Neural cell (in vitro differentiated cells): ENCODE data around the gene NPR2. TPM values are rescaled to one million over a fixed set of nuclear protein-coding genes. Genes with fewer than 3 reads are reported as not detected.

Experiments
- H2AFZ ChIP-seq: fragments of 200-600, 300-800 bp; sonication (generic), shearing (Covaris generic); 2 replicates; pipeline ENCODE4 v1.6.0; 2014; ENCODE audit warnings: low read depth, mild to moderate bottlenecking, antibody characterized with exemption, low read length, moderate library complexity
- H3F3A ChIP-seq: fragments of 200-600 bp; shearing (Covaris generic); 2 replicates; pipeline ENCODE4 v1.6.1; 2016; ENCODE audit warnings: mild to moderate bottlenecking, moderate library complexity, mixed read lengths, antibody characterized with exemption, low read length; ENCODE audit not compliant: insufficient read depth, poor library complexity, severe bottlenecking
- H3K27ac ChIP-seq: fragments of 200-600, 300-800 bp; sonication (generic), shearing (Covaris generic); 2 replicates; pipeline ENCODE4 v1.5.1; 2014; ENCODE audit warnings: mild to moderate bottlenecking, low read length, moderate library complexity
- H3K27me3 ChIP-seq: fragments of 300-800, 200-600 bp; sonication (generic), shearing (Covaris generic); 2 replicates; pipeline ENCODE4 v1.6.0; 2014; ENCODE audit warnings: mild to moderate bottlenecking, low read depth, low read length, moderate library complexity; ENCODE audit not compliant: insufficient read depth
- H3K36me3 ChIP-seq: fragments of 300-800, 200-600 bp; sonication (generic), shearing (Covaris generic); 2 replicates; pipeline ENCODE4 v1.5.1; 2014; ENCODE audit warnings: mild to moderate bottlenecking, antibody characterized with exemption, low read length, moderate library complexity; ENCODE audit not compliant: insufficient read depth
- H3K4me2 ChIP-seq: fragments of 300-800, 200-600 bp; sonication (generic), shearing (Covaris generic); 2 replicates; pipeline ENCODE4 v1.6.0; 2014; ENCODE audit warnings: mild to moderate bottlenecking, low read length
- H3K4me3 ChIP-seq: fragments of 300-800, 200-600 bp; sonication (generic), shearing (Covaris generic); 2 replicates; pipeline ENCODE4 v1.5.1; 2014; ENCODE audit warnings: mild to moderate bottlenecking, low read length, moderate library complexity
- H3K79me2 ChIP-seq: fragments of 200-600 bp; shearing (Covaris generic); replicated peaks from 2 replicates; pipeline ENCODE4 v1.6.0; 2014; ENCODE audit warnings: mild to moderate bottlenecking, low read length, moderate library complexity; ENCODE audit not compliant: insufficient read depth
- H3K9ac ChIP-seq: fragments of 300-800, 200-600 bp; sonication (generic), shearing (Covaris generic); 2 replicates; pipeline ENCODE4 v1.6.1; 2016; ENCODE audit warnings: mild to moderate bottlenecking, low read length, mixed read lengths
- H3K9me2 ChIP-seq: fragments of 200-600 bp; shearing (Covaris generic); 2 replicates; pipeline ENCODE4 v1.6.1; 2016; ENCODE audit warnings: mild to moderate bottlenecking, low read length, mixed read lengths; ENCODE audit not compliant: insufficient read depth
- H3K9me3 ChIP-seq: fragments of 200-600, 300-800 bp; sonication (generic), shearing (Covaris generic); 2 replicates; pipeline ENCODE4 v1.6.1; 2016; ENCODE audit warnings: mild to moderate bottlenecking, mixed run types, low read length, moderate library complexity, mixed read lengths
- H4K20me1 ChIP-seq: fragments of 200-600 bp; shearing (Covaris generic); 2 replicates; pipeline ENCODE4 v1.6.1; 2016; ENCODE audit warnings: mild to moderate bottlenecking, mixed run types; ENCODE audit not compliant: insufficient read depth
- EP300 ChIP-seq: fragments of 450-650 bp; conservative IDR thresholded peaks from 2 replicates; pipeline ENCODE4 v1.6.1; 2014; ENCODE audit warnings: antibody characterized with exemption, mild to moderate bottlenecking, moderate library complexity; ENCODE audit not compliant: poor library complexity, severe bottlenecking
- EZH2 ChIP-seq: fragments of 200-600, 300-800 bp; shearing (Covaris generic), sonication (generic); IDR thresholded peaks from 2 replicates; pipeline ENCODE4 v1.6.1; 2014; ENCODE audit warnings: antibody characterized with exemption, low read length, borderline replicate concordance, mild to moderate bottlenecking; ENCODE audit not compliant: insufficient read depth, poor library complexity, severe bottlenecking
- MXI1 ChIP-seq: fragments of 450-650 bp; conservative IDR thresholded peaks from 2 replicates; pipeline ENCODE4 v1.6.1; 2014; ENCODE audit warnings: antibody characterized with exemption, mild to moderate bottlenecking; ENCODE audit not compliant: poor library complexity, severe bottlenecking
- POLR2AphosphoS5 ChIP-seq: IDR thresholded peaks from 2 replicates; pipeline ENCODE4 v1.6.1; 2012
- RAD21 ChIP-seq: fragments of 450-650 bp; conservative IDR thresholded peaks from 2 replicates; pipeline ENCODE4 v1.6.1; 2014; ENCODE audit warnings: antibody characterized with exemption, mild to moderate bottlenecking, moderate library complexity
- SMC3 ChIP-seq: fragments of 450-650 bp; conservative IDR thresholded peaks from 2 replicates; pipeline ENCODE4 v1.6.1; 2014; ENCODE audit warnings: antibody characterized with exemption, mild to moderate bottlenecking, moderate library complexity; ENCODE audit not compliant: poor library complexity
- TAF1 ChIP-seq: IDR thresholded peaks from 2 replicates; pipeline ENCODE4 v1.6.1; 2012; ENCODE audit warnings: low read depth
- polyA plus RNA-seq: library from polyadenylated mRNA; depleted of rRNA; stranded (reverse); fragments of >200 nt; gene quantifications from 2 replicates; pipeline ENCODE4 v1.2.3, GENCODE V29; 2014
- TF ChIP-seq, protein P1 (sequence below): IDR thresholded peaks from 2 replicates; pipeline ENCODE4 v1.6.1; 2012; ENCODE audit warnings: borderline replicate concordance
- TF ChIP-seq, protein P2 (sequence below): fragments of 450-650 bp; IDR thresholded peaks from 2 replicates; pipeline ENCODE4 v1.5.1; 2014; ENCODE audit warnings: antibody characterized with exemption, mild to moderate bottlenecking, moderate library complexity; ENCODE audit not compliant: poor library complexity, severe bottlenecking

The NPR2 gene
- polyA plus RNA-seq, 1 donor from 2014 or later: 9.6 TPM

DNA sequence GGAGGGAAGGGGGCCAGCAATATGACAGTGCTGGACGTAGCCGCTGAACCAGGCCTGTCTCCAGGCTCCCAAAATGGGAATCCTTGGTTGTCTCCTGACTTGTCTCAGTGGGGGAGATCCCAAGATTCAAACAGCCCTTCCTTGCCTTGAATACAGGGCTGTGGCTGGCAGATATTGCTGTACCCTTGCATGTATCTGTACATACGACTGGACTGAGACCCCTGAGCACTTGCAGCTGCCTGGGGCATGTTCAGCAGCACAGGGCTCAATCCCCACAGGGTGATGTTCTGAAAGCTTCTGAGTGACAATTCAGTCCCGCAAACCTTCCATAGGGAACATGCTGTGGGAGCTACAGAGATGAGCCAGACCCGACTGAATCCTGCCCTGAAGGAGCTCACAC lies 65.5 kb downstream of the NPR2 start:
- H2AFZ ChIP-seq: no peak overlapping the region
- no peaks in the 10 kb centered on the region for H3K79me2 ChIP-seq
- H4K20me1 ChIP-seq: no peaks in the 10 kb centered on the region
- H3K9me2 ChIP-seq: no peaks in the 10 kb centered on the region
- H3F3A ChIP-seq: no peaks in the 10 kb centered on the region
- no peak overlapping the region for H3K27ac ChIP-seq
- H3K36me3 ChIP-seq: no peaks in the 10 kb centered on the region
- H3K27me3 ChIP-seq: no peaks in the 10 kb centered on the region
- H3K9ac ChIP-seq: no peak overlapping the region
- H3K4me3 ChIP-seq: no peak overlapping the region
- TF ChIP-seq EP300: no peak
- no peak for TF ChIP-seq EZH2
- TF ChIP-seq, protein P1, sequence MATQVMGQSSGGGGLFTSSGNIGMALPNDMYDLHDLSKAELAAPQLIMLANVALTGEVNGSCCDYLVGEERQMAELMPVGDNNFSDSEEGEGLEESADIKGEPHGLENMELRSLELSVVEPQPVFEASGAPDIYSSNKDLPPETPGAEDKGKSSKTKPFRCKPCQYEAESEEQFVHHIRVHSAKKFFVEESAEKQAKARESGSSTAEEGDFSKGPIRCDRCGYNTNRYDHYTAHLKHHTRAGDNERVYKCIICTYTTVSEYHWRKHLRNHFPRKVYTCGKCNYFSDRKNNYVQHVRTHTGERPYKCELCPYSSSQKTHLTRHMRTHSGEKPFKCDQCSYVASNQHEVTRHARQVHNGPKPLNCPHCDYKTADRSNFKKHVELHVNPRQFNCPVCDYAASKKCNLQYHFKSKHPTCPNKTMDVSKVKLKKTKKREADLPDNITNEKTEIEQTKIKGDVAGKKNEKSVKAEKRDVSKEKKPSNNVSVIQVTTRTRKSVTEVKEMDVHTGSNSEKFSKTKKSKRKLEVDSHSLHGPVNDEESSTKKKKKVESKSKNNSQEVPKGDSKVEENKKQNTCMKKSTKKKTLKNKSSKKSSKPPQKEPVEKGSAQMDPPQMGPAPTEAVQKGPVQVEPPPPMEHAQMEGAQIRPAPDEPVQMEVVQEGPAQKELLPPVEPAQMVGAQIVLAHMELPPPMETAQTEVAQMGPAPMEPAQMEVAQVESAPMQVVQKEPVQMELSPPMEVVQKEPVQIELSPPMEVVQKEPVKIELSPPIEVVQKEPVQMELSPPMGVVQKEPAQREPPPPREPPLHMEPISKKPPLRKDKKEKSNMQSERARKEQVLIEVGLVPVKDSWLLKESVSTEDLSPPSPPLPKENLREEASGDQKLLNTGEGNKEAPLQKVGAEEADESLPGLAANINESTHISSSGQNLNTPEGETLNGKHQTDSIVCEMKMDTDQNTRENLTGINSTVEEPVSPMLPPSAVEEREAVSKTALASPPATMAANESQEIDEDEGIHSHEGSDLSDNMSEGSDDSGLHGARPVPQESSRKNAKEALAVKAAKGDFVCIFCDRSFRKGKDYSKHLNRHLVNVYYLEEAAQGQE: no peak
- TF ChIP-seq MXI1: no peak
- no peak for TF ChIP-seq RAD21
- no peak for TF ChIP-seq POLR2AphosphoS5
- TF ChIP-seq, protein P2, sequence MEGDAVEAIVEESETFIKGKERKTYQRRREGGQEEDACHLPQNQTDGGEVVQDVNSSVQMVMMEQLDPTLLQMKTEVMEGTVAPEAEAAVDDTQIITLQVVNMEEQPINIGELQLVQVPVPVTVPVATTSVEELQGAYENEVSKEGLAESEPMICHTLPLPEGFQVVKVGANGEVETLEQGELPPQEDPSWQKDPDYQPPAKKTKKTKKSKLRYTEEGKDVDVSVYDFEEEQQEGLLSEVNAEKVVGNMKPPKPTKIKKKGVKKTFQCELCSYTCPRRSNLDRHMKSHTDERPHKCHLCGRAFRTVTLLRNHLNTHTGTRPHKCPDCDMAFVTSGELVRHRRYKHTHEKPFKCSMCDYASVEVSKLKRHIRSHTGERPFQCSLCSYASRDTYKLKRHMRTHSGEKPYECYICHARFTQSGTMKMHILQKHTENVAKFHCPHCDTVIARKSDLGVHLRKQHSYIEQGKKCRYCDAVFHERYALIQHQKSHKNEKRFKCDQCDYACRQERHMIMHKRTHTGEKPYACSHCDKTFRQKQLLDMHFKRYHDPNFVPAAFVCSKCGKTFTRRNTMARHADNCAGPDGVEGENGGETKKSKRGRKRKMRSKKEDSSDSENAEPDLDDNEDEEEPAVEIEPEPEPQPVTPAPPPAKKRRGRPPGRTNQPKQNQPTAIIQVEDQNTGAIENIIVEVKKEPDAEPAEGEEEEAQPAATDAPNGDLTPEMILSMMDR: no peak
- no peak for TF ChIP-seq TAF1
- no peak for TF ChIP-seq SMC3
- no peaks in the 10 kb centered on the region for H3K9me3 ChIP-seq
- no peak overlapping the region for H3K4me2 ChIP-seq

DNA sequence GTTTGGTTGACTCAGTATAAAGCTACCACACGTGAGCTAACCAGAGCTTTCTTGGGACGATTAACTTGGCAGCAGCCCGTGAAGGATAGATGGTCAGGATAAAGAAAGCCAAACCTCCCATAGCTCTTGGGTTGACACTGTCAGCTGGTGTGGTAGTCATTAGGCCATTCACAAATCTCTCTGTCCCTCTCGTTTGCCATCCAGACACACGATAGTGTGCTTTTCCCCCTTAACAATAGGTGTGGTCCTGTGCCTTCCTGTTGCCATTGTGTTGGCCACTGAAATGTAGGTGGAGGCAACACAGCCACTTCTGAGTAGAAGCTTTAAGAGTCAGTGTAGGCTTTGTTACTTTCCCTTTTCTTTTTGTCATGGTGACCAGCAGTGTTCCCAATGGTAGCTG lies 67.1 kb downstream of the NPR2 start:
- H3K9ac ChIP-seq: no peak overlapping the region
- no peaks in the 10 kb centered on the region for H3K27me3 ChIP-seq
- H3K27ac ChIP-seq: no peak overlapping the region
- no peaks in the 10 kb centered on the region for H3K79me2 ChIP-seq
- H3K4me3 ChIP-seq: no peak overlapping the region
- no peaks in the 10 kb centered on the region for H4K20me1 ChIP-seq
- H2AFZ ChIP-seq: no peak overlapping the region
- H3K4me2 ChIP-seq: no peak overlapping the region
- no peaks in the 10 kb centered on the region for H3K36me3 ChIP-seq
- TF ChIP-seq SMC3 (no peak), EZH2 (no peak), TAF1 (no peak), EP300 (no peak), POLR2AphosphoS5 (no peak), MXI1 (no peak), RAD21 (no peak)
- TF ChIP-seq, protein P2: no peak
- TF ChIP-seq, protein P1: no peak
- no peaks in the 10 kb centered on the region for H3F3A ChIP-seq
- H3K9me2 ChIP-seq: no peaks in the 10 kb centered on the region
- no peaks in the 10 kb centered on the region for H3K9me3 ChIP-seq
